ENCODE data around the gene SNAPC1.

Gene SNAPC1

DNA sequence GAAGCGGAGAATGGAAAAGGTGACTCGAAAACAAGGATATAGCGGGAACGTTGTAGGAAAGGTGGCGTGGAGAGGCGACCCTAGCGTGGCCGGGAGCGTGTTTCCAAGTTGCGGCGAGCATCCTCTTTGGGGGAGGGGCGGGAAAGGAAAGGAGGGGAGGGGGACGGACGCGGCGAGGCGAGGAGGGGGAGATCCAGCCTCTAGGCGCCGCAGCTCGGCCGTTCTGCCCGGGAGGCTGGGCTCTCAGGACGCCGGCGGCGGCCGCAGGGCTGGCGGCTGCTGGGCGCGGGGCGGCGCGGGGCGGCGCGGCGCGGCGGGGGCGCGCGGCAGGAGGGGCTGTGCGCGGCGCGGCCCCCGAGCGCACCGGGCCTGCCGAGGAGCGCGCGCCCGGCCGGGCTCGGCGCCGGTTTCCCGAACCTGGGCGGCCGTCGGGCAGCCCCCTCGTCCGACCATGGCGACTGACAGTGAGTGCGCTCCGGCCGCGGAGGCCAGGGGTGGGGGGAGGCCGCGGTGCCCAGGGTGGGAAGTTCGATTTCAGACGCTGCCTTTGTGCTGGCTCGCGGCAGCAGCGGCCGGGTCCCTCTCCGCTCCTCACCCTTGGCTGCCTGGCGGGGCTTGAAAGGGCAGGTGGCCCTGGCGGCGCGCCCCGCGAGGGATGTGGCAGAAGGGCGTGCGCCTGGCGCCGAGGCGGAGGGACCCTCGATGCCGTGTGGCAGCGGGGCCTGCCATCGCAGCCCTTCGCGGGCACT lies 50.3 kb downstream of the SNAPC1 start, which contains the start of gene SYT16:
SYT16 (plus strand) TSS at position 357 of the 749 bp plus-strand sequence.
- no peak for DNase-seq (ENCODE audit: low read depth in 2 of 2)

DNA sequence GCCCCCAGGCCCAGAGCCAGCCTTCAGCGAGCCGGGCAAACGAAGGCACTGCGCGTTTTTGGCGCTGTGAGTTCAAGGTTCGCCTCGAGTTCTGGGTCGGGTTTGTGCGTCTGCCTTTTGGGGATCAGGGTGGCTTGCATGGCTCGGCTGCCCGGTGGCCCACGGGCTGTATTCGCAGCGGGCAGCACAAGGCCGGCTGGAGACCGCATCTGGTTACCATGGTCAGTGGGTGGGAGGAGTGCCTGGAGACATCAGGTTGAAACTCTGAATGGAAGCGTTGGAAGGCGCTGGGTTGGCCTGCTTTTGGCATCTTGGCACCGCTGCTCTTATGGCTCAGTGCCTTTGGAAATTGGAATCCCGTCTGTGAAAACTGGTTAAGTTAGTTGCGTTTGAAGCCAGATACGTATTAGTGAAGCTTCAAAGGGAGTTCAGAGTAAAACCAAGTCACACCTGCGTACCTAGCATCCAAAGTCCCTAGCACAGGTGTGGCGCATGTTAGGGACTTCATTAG lies 50.9 kb downstream of the SNAPC1 start:
- DNase-seq (ENCODE audit: low read depth in 2 of 2), result no peak

DNA sequence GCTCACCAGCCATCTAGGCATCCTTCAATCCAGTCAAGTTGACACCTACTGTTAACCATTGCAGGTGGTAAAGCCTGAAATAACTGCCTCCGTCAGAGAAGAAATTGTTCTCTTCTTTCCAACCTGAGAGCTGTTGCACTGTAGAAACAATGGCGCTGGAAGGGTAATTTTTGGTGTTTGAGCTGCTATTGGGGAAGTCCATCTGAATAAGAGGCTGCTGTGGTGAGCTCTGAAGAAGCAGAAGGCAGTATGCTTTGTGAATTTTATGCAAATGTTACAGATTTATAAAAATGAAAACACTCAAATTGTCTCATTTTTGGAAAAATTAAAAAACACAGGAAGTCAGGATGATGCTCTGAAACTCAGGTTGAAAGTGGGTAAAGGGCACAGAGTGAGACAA lies 60.2 kb downstream of the SNAPC1 start:
- DNase-seq (ENCODE audit: low read depth in 2 of 2), result no peak

DNA sequence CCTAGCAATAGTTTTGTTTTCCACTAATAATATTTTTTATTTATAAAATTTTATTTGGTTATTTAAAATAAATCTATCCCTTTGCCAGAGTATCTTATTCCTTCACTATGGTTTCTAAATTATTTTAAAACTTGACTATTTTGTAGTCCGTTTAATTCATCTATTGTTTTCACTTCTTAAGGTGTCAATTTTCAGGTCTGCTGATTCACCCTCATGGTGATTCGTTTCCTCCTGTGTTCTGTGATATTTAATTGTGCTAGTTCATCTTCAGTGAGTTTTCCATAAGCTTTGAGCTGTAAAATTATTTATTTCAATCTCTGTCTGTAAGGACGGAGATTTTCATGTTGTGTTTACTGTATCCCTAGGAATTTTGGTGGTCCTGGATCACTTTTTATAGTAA lies 70.6 kb downstream of the SNAPC1 start:
- DNase-seq (ENCODE audit: low read depth in 2 of 2), result no peak

DNA sequence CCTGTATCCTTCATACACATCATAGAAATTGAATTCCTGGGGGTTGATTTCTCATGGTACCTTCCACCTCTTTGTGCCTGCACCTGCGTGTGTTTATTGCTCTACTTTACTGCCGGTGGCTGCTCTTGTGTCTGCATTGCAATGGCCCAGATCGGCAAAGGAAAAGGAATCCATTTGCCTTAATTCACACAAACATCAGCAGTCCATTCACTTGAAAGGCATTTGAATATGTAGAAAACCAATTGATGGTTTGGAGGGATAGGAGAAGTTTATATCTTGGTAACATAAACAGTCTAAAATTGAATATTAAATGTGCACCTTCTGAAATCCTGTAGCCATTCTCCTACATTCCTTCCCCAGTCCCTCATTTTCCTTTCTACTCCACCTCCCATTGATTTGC lies 74.0 kb downstream of the SNAPC1 start:
- DNase-seq (ENCODE audit: low read depth in 2 of 2), result no peak

DNA sequence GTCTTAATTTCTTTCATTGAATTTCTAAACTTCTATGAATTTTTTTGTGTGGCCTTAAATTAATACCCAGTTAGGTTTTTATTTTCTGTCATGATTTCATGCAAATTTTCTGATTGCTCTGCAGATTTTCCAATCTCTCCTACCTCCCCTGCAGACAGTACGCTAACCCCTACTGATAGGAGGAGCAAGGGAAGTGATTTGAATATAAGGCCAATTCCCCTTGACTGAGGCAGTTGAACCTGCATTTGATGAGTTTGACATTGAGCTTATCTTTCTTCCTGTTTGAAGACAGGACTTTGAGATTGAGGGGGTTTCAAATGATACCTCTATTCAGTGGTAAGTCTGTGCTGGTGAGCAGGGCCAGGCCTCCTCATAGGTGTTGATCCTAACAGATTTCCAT lies 74.6 kb downstream of the SNAPC1 start:
- DNase-seq (ENCODE audit: low read depth in 2 of 2), result no peak

DNA sequence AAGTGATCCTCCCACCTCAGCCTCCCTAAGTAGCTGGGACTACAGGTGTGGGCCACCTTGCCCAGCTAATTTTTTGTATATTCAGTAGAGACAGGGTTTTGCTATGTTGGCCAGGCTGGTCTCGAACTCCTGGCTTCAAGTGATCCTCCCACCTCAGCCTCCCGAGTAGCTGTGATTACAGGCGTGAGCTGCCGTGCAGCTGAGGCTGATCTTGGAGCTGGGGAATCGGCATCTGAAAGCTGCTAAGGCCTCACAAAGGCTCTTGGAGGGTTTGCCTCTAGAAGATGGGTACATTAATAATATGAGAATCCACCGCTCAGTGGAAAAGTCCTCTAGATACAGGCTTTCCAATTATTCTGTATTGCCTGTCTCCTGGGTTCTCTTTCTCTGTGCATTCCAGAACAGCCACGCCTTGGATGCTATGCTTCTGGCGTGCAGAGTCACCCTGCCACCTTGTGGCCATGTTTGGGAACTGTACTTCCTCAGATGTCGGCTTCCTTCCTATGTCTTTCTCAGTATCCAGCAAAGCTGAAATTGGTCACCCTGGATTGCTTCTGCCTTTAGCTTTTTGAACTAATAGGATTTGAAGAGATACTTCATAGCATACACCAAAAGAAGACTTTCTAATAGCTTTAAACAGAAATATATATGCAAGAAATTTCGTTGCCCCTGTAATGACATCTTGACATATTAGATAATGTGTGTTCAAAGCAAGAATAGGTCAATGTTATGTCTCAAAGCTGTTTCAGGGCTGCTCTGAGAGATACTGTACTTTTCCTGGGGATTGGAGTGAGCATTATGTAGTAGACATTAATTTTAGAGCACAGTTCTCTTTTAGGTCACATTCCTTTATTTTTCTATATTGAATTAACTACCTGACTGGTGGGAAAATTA lies 75.4 kb downstream of the SNAPC1 start:
- DNase-seq (ENCODE audit: low read depth in 2 of 2), result peak; percentile 66 to 68

DNA sequence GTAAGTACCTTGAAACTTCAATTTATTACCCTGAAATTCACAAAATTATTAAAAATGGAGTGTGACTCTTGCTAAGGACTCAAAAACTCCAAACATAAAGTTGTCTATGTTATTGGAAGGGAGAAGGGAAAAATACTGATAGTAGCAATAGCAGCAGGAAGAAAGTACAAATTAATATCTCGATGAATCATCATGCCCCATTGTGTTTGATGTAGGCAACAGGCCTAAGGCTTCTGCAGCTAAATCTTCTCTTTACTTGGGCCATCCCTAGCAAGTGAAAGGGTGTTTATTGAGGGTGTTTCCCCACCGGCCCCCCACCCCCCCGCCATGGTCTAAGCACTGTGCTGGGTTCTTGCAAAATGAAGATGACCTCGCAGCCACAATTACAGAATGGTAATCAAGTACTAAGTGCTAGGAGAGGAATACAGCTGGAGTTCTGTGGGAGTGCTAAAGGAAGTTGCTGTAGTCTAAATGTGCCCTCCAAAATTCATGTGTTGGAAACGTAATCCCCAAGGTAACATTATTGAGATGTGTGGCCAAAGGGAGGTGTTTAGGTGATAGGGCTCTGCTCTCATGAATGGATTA lies 76.5 kb downstream of the SNAPC1 start:
- no peak for DNase-seq (ENCODE audit: low read depth in 2 of 2)

DNA sequence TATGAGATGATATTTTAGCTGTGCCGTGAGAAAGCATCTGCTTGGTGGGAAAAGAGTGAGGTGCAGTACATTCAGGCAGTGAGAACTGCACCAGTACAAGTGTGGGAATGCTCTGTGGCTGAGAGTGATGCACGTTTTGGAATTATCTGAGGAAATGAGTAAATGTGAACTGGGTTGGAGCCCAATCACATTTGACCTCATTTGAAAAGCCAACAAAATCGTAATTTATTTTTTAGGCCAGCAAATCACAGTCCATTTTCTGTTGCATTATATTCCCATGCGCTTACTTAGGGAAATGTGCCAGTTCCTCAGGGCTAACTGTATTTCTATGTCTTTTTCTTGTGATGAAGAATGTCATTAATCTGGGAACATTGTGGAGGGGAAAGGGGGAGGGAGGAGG lies 77.3 kb downstream of the SNAPC1 start:
- no peak for DNase-seq (ENCODE audit: low read depth in 2 of 2)

DNA sequence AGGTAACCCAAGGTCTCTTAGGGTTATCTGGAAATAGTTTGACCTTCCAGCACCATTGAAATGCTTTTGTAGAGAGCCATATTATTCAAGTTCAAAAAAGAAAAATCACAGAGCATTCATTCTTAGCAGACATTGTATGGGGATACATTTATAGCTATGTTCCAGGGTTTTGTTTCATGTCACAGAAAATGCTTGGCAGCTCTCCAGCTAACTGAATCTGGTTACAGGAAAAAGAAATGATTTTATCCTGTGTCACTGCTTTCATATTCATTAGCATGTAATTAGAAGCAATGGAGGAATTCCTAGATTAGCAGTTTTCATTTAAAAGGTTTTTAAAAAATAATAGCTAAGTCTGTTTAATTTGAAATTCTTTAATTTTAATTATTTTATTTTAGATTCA lies 78.9 kb downstream of the SNAPC1 start:
- DNase-seq (ENCODE audit: low read depth in 2 of 2), result no peak
